Measurements from ENCODE around the gene TMEM183A.

The TMEM183A gene

GRCh38 chr1:203048086-203048485 is 40.9 kb downstream of the TMEM183A start:
- Histone ChIP-seq H3K9me3 (replicated peaks; ENCODE audit: insufficient read depth, low read length) (no peaks in the 10 kb centered on the region), H3K4me1 (ENCODE audit: low read length) (no peaks in the 10 kb centered on the region)

GRCh38 chr1:203048555-203049051 is 41.4 kb downstream of the TMEM183A start:
- TF ChIP-seq, protein P1, sequence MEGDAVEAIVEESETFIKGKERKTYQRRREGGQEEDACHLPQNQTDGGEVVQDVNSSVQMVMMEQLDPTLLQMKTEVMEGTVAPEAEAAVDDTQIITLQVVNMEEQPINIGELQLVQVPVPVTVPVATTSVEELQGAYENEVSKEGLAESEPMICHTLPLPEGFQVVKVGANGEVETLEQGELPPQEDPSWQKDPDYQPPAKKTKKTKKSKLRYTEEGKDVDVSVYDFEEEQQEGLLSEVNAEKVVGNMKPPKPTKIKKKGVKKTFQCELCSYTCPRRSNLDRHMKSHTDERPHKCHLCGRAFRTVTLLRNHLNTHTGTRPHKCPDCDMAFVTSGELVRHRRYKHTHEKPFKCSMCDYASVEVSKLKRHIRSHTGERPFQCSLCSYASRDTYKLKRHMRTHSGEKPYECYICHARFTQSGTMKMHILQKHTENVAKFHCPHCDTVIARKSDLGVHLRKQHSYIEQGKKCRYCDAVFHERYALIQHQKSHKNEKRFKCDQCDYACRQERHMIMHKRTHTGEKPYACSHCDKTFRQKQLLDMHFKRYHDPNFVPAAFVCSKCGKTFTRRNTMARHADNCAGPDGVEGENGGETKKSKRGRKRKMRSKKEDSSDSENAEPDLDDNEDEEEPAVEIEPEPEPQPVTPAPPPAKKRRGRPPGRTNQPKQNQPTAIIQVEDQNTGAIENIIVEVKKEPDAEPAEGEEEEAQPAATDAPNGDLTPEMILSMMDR (IDR thresholded peaks at IDR 0.05; ENCODE audit: low read length): no peak
- TF ChIP-seq EZH2phosphoT487 (IDR thresholded peaks at IDR 0.05; ENCODE audit: low read length) (no peak), EZH2 (optimal IDR thresholded peaks at IDR 0.05; ENCODE audit: low read depth, low read length) (no peak)
- no peaks in the 10 kb centered on the region for H3K79me2 ChIP-seq (ENCODE audit: low read length)
- H4K20me1 ChIP-seq (ENCODE audit: insufficient read depth, low read length): no peaks in the 10 kb centered on the region
- H3K9me2 ChIP-seq (replicated peaks; ENCODE audit: insufficient read depth, low read length): no peaks in the 10 kb centered on the region
- no peak overlapping the region for H3K27ac ChIP-seq (ENCODE audit: low read length)
- no peaks in the 10 kb centered on the region for H3K4me1 ChIP-seq (ENCODE audit: low read length)
- no peak overlapping the region for H2AFZ ChIP-seq (ENCODE audit: low read length)
- H3K4me2 ChIP-seq (ENCODE audit: low read depth, low read length): no peak overlapping the region
- no peaks in the 10 kb centered on the region for H3K9me3 ChIP-seq (replicated peaks; ENCODE audit: insufficient read depth, low read length)
- no peaks in the 10 kb centered on the region for H3K36me3 ChIP-seq (replicated peaks; ENCODE audit: insufficient read depth, low read length)
- no peaks in the 10 kb centered on the region for H3F3A ChIP-seq (ENCODE audit: insufficient read depth, low read length)
- H3K27me3 ChIP-seq (replicated peaks; ENCODE audit: insufficient read depth, low read length): no peaks in the 10 kb centered on the region
- no peak overlapping the region for H3K9ac ChIP-seq (ENCODE audit: low read length)
- no peak overlapping the region for H3K4me3 ChIP-seq (ENCODE audit: low read length)
- DNase-seq: no peak

More at GRCh38 chr1:203048086-203048485, 40.9 kb downstream of the TMEM183A start:
- H3K4me2 ChIP-seq (ENCODE audit: low read depth, low read length): no peak overlapping the region
- H3K79me2 ChIP-seq (ENCODE audit: low read length): no peaks in the 10 kb centered on the region
- H4K20me1 ChIP-seq (ENCODE audit: insufficient read depth, low read length): no peaks in the 10 kb centered on the region
- no peak overlapping the region for H3K27ac ChIP-seq (ENCODE audit: low read length)
- TF ChIP-seq EZH2 (optimal IDR thresholded peaks at IDR 0.05; ENCODE audit: low read depth, low read length) (no peak), EZH2phosphoT487 (IDR thresholded peaks at IDR 0.05; ENCODE audit: low read length) (no peak)
- TF ChIP-seq, protein P1 (IDR thresholded peaks at IDR 0.05; ENCODE audit: low read length): no peak
- H3K9me2 ChIP-seq (replicated peaks; ENCODE audit: insufficient read depth, low read length): no peaks in the 10 kb centered on the region
- no peaks in the 10 kb centered on the region for H3K27me3 ChIP-seq (replicated peaks; ENCODE audit: insufficient read depth, low read length)
- no peak overlapping the region for H3K9ac ChIP-seq (ENCODE audit: low read length)
- H2AFZ ChIP-seq (ENCODE audit: low read length): no peak overlapping the region
- no peaks in the 10 kb centered on the region for H3F3A ChIP-seq (ENCODE audit: insufficient read depth, low read length)
- no peaks in the 10 kb centered on the region for H3K36me3 ChIP-seq (replicated peaks; ENCODE audit: insufficient read depth, low read length)
- H3K4me3 ChIP-seq (ENCODE audit: low read length): no peak overlapping the region
- no peak for DNase-seq

GRCh38 chr1:203049077-203049476 is 41.9 kb downstream of the TMEM183A start:
- no peaks in the 10 kb centered on the region for H4K20me1 ChIP-seq (ENCODE audit: insufficient read depth, low read length)
- H3K9me3 ChIP-seq (replicated peaks; ENCODE audit: insufficient read depth, low read length): no peaks in the 10 kb centered on the region
- H3K27ac ChIP-seq (ENCODE audit: low read length): no peak overlapping the region
- no peak overlapping the region for H2AFZ ChIP-seq (ENCODE audit: low read length)
- no peak overlapping the region for H3K4me3 ChIP-seq (ENCODE audit: low read length)
- DNase-seq: no peak
- no peak for TF ChIP-seq EZH2 (optimal IDR thresholded peaks at IDR 0.05; ENCODE audit: low read depth, low read length)
- TF ChIP-seq, protein P1 (IDR thresholded peaks at IDR 0.05; ENCODE audit: low read length): no peak
- TF ChIP-seq EZH2phosphoT487 (IDR thresholded peaks at IDR 0.05; ENCODE audit: low read length): no peak
- H3K27me3 ChIP-seq (replicated peaks; ENCODE audit: insufficient read depth, low read length): no peaks in the 10 kb centered on the region
- H3K36me3 ChIP-seq (replicated peaks; ENCODE audit: insufficient read depth, low read length): no peaks in the 10 kb centered on the region
- H3K9me2 ChIP-seq (replicated peaks; ENCODE audit: insufficient read depth, low read length): no peaks in the 10 kb centered on the region
- H3K4me2 ChIP-seq (ENCODE audit: low read depth, low read length): no peak overlapping the region
- H3F3A ChIP-seq (ENCODE audit: insufficient read depth, low read length): no peaks in the 10 kb centered on the region
- H3K9ac ChIP-seq (ENCODE audit: low read length): no peak overlapping the region
- H3K4me1 ChIP-seq (ENCODE audit: low read length): no peaks in the 10 kb centered on the region
- H3K79me2 ChIP-seq (ENCODE audit: low read length): no peaks in the 10 kb centered on the region

All from MM.1S (cell line).